HT1080 (cell line): Measurements from ENCODE around the gene GPR162. TPM values are rescaled to one million over a fixed set of nuclear protein-coding genes. Genes with fewer than 3 reads are reported as not detected.

Experiments
- DNase-seq: peaks from one replicate; pipeline ENCODE4 v3.0.0-alpha.2; 2015; ENCODE audit warnings: low read depth
- total RNA-seq: library from RNA; depleted of rRNA; stranded (reverse); fragments of >200 nt; shearing (Covaris generic); gene quantifications from 2 replicates; pipeline ENCODE4 v1.2.3, GENCODE V29; 2014

The GPR162 gene
- total RNA-seq, 1 experiment from 2014 or later = 8.7 TPM

- no peak for DNase-seq
Observed at GRCh38 chr12:6823182-6824084, 1.8 kb downstream of the GPR162 start.

- DNase-seq = no peak
Observed at GRCh38 chr12:6824085-6824775, 2.6 kb downstream of the GPR162 start.

GRCh38 chr12:6824901-6825381 is 3.3 kb downstream of the GPR162 start:
- DNase-seq = peak; percentile 65

GRCh38 chr12:6825398-6826124 is 3.9 kb downstream of the GPR162 start:
- DNase-seq = peak; percentile 89

GRCh38 chr12:6826125-6826733 is 4.6 kb downstream of the GPR162 start:
- DNase-seq = no peak

- no peak for DNase-seq
Observed at GRCh38 chr12:6826734-6827436, 5.3 kb downstream of the GPR162 start.

- DNase-seq = peak; percentile 86
Observed at GRCh38 chr12:6827437-6827911, 5.9 kb downstream of the GPR162 start.

GRCh38 chr12:6827982-6828780 is 6.6 kb downstream of the GPR162 start, which contains the start of gene P3H3:
Gene P3H3 (plus strand): TSS chr12:6828407. CDS start chr12:6828441, 34 bp downstream.
- peak; percentile 61 for DNase-seq

GRCh38 chr12:6828781-6829535 is 7.3 kb downstream of the GPR162 start:
- DNase-seq = peak; percentile 45

GRCh38 chr12:6829536-6830220 is 8.1 kb downstream of the GPR162 start:
- no peak for DNase-seq

GRCh38 chr12:6830286-6830890 is 8.8 kb downstream of the GPR162 start:
- no peak for DNase-seq

- DNase-seq = no peak
Observed at GRCh38 chr12:6830999-6831398, 9.4 kb downstream of the GPR162 start.

GRCh38 chr12:6831450-6831995 is 9.9 kb downstream of the GPR162 start:
- no peak for DNase-seq

GRCh38 chr12:6832125-6832524 is 10.5 kb downstream of the GPR162 start:
- no peak for DNase-seq

GRCh38 chr12:6833189-6833890 is 11.7 kb downstream of the GPR162 start:
- no peak for DNase-seq

GRCh38 chr12:6834254-6834653 is 12.6 kb downstream of the GPR162 start:
- DNase-seq = no peak

- no peak for DNase-seq
Observed at GRCh38 chr12:6834873-6835272, 13.3 kb downstream of the GPR162 start.
